H1 (cell line): Measurements from ENCODE around the gene COL6A2. TPM values are rescaled to one million over a fixed set of nuclear protein-coding genes. Genes with fewer than 3 reads are reported as not detected.
A peak's percentile ranks its signal among the peaks of the same experiment; 100 is the strongest.

Experiments used
- CTCF ChIA-PET: fragments of 300-600 bp; sonication (Branson Sonifier 250); formaldehyde crosslinking; loops from one replicate; lab custom pipeline; 2021; ENCODE audit not compliant: partially characterized antibody; lab: Charles Lee
- POLR2A ChIA-PET: fragments of 300-600 bp; sonication (Branson Sonifier 250); formaldehyde crosslinking; loops from one replicate; lab custom pipeline; 2021; ENCODE audit warnings: inconsistent platforms; ENCODE audit not compliant: partially characterized antibody; lab: Charles Lee
- DNase-seq, 2 experiments: peaks; one replicate each; pipeline versions ENCODE4 v3.0.0 to v3.0.0-alpha.2; 2010 to 2022; ENCODE audit warnings: low spot score in 2 of 2, low read depth in 1 of 2, mixed read lengths in 1 of 2
- FAIRE-seq: peaks from 2 replicates; lab custom pipeline; 2011; peaks lifted over from hg19 to GRCh38; lab: Jason Lieb, UNC
- H2AFZ ChIP-seq: 2 replicates; pipeline ENCODE4 v1.8.1; 2012; ENCODE audit warnings: low read length, inconsistent platforms
- H2AK5ac ChIP-seq: 2 replicates; pipeline ENCODE4 v1.6.1; 2013; ENCODE audit warnings: low read depth, low read length
- H2BK120ac ChIP-seq: replicated peaks from 2 replicates; pipeline ENCODE3; 2013; ENCODE audit warnings: low read depth, low read length, inconsistent platforms
- H2BK12ac ChIP-seq: 2 replicates; pipeline ENCODE4 v1.6.1; 2013; ENCODE audit warnings: low read depth, low read length
- H2BK15ac ChIP-seq: 2 replicates; pipeline ENCODE4 v1.6.1; 2013; ENCODE audit warnings: low read length
- H2BK20ac ChIP-seq: 2 replicates; pipeline ENCODE4 v1.6.1; 2013; ENCODE audit warnings: low read length
- H2BK5ac ChIP-seq: 2 replicates; pipeline ENCODE4 v1.6.1; 2013; ENCODE audit warnings: low read depth, low read length
- H3K14ac ChIP-seq: 2 replicates; pipeline ENCODE4 v1.6.1; 2013; ENCODE audit warnings: inconsistent platforms; ENCODE audit not compliant: insufficient read length
- H3K18ac ChIP-seq: 2 replicates; pipeline ENCODE4 v1.6.1; 2013; ENCODE audit warnings: low read length; ENCODE audit errors: extremely low read depth
- H3K23ac ChIP-seq: 2 replicates; pipeline ENCODE4 v1.6.1; 2013; ENCODE audit warnings: inconsistent platforms; ENCODE audit not compliant: insufficient read length
- H3K23me2 ChIP-seq: 2 replicates; pipeline ENCODE4 v1.6.1; 2013; ENCODE audit warnings: low read depth, low read length
- H3K27ac ChIP-seq: 2 replicates; pipeline ENCODE4 v1.6.1; 2011; ENCODE audit warnings: low read depth, low read length, inconsistent platforms
- H3K27me3 ChIP-seq, 4 experiments: replicated peaks in 1 of 4; 1 replicate in 1 of 4; 2 replicates in 3 of 4; pipeline versions ENCODE4 v1.6.1 to v1.8.1; 2011 to 2013; ENCODE audit warnings: low read length in 3 of 4, mild to moderate bottlenecking in 3 of 4, inconsistent platforms in 2 of 4, mixed read lengths in 2 of 4, moderate library complexity in 1 of 4; ENCODE audit not compliant: control insufficient read depth in 3 of 4, insufficient read depth in 3 of 4; ENCODE audit errors: extremely low read depth in 1 of 4
- H3K36me3 ChIP-seq, 4 experiments: 2 replicates each; pipeline versions ENCODE4 v1.6.1 to v1.8.1; 2011 to 2013; ENCODE audit warnings: mild to moderate bottlenecking in 4 of 4, low read length in 3 of 4, moderate library complexity in 2 of 4, control low read depth in 1 of 4, inconsistent platforms in 1 of 4; ENCODE audit not compliant: insufficient read depth in 4 of 4, control insufficient read depth in 2 of 4
- H3K4ac ChIP-seq: replicated peaks from 2 replicates; pipeline ENCODE3; 2013; ENCODE audit warnings: low read length, low read depth, mixed read lengths, inconsistent platforms; ENCODE audit not compliant: insufficient read length
- H3K4me1 ChIP-seq, 4 experiments: replicated peaks in 1 of 4; 1 replicate in 1 of 4; 2 replicates in 3 of 4; pipeline versions ENCODE4 v1.6.1 to v1.8.1; 2011 to 2013; ENCODE audit warnings: low read length in 3 of 4, inconsistent platforms in 2 of 4, mixed read lengths in 1 of 4; ENCODE audit not compliant: insufficient read depth in 4 of 4, control insufficient read depth in 3 of 4
- H3K4me2 ChIP-seq, 2 experiments: 2 replicates each; pipeline versions ENCODE4 v1.6.1 to v1.8.1; 2011 to 2013; ENCODE audit warnings: low read depth in 2 of 2, low read length in 2 of 2, control low read depth in 1 of 2, inconsistent platforms in 1 of 2, mild to moderate bottlenecking in 1 of 2; ENCODE audit not compliant: insufficient read depth in 1 of 2
- H3K4me3 ChIP-seq, 4 experiments: fragments of 200-600, 300-600 bp in 1 of 4; sonication (generic), shearing (Covaris generic), sonication (Bioruptor Twin) in 1 of 4; 2 replicates each; pipeline versions ENCODE4 v1.5.1 to v1.8.1; 2011 to 2016; ENCODE audit warnings: low read length in 4 of 4, low read depth in 3 of 4, control low read depth in 2 of 4, inconsistent platforms in 2 of 4, mild to moderate bottlenecking in 2 of 4, mixed read lengths in 1 of 4, moderate library complexity in 1 of 4; ENCODE audit not compliant: insufficient read depth in 2 of 4; ENCODE audit errors: extremely low read depth in 1 of 4
- H3K56ac ChIP-seq: replicated peaks from 2 replicates; pipeline ENCODE3; 2013; ENCODE audit warnings: low read depth, mild to moderate bottlenecking, mixed read lengths, low read length, inconsistent platforms; ENCODE audit not compliant: insufficient read length
- H3K79me1 ChIP-seq: 2 replicates; pipeline ENCODE4 v1.6.1; 2013; ENCODE audit warnings: low read depth, low read length, control low read depth
- H3K79me2 ChIP-seq, 2 experiments: 2 replicates each; pipeline versions ENCODE4 v1.6.1 to v1.8.1; 2012 to 2013; ENCODE audit warnings: low read length in 2 of 2, mild to moderate bottlenecking in 2 of 2, inconsistent platforms in 1 of 2; ENCODE audit not compliant: insufficient read depth in 2 of 2, control insufficient read depth in 1 of 2
- H3K9ac ChIP-seq, 4 experiments: replicated peaks in 1 of 4; 1 replicate in 1 of 4; 2 replicates in 3 of 4; pipeline versions ENCODE4 v1.6.1 to v1.8.1; 2011 to 2013; ENCODE audit warnings: low read depth in 3 of 4, low read length in 3 of 4, control low read depth in 2 of 4, mild to moderate bottlenecking in 2 of 4, moderate library complexity in 2 of 4, inconsistent platforms in 1 of 4; ENCODE audit errors: extremely low read depth in 1 of 4
- H3K9me3 ChIP-seq, 2 experiments: 2 replicates each; pipeline versions ENCODE4 v1.6.1 to v1.8.1; 2012 to 2013; ENCODE audit warnings: mild to moderate bottlenecking in 2 of 2, moderate library complexity in 2 of 2, control low read depth in 1 of 2, inconsistent platforms in 1 of 2, low read depth in 1 of 2, low read length in 1 of 2, mixed read lengths in 1 of 2; ENCODE audit not compliant: insufficient read depth in 2 of 2
- H4K20me1 ChIP-seq, 2 experiments: replicated peaks in 1 of 2; 2 replicates each; pipeline versions ENCODE3 to v1.8.1; 2011 to 2013; ENCODE audit warnings: inconsistent platforms in 2 of 2, low read length in 2 of 2, mild to moderate bottlenecking in 1 of 2; ENCODE audit not compliant: insufficient read depth in 2 of 2, control insufficient read depth in 1 of 2
- H4K5ac ChIP-seq: 2 replicates; pipeline ENCODE4 v1.6.1; 2013; ENCODE audit warnings: low read length, low read depth, mixed read lengths, inconsistent platforms; ENCODE audit not compliant: insufficient read length
- H4K8ac ChIP-seq: 2 replicates; pipeline ENCODE4 v1.8.0; 2013; ENCODE audit warnings: mild to moderate bottlenecking, moderate library complexity, low read length, inconsistent platforms; ENCODE audit not compliant: insufficient read depth; ENCODE audit errors: extremely low read depth
- H4K91ac ChIP-seq: replicated peaks from 2 replicates; pipeline ENCODE3; 2013; ENCODE audit warnings: low read length, mixed read lengths, inconsistent platforms; ENCODE audit not compliant: insufficient read length
- BRCA1 ChIP-seq: IDR thresholded peaks from 2 replicates; pipeline ENCODE4 v1.6.1; 2012; ENCODE audit warnings: low read depth, low read length, improper control_type of control experiment
- CHD1 ChIP-seq: IDR thresholded peaks from 2 replicates; pipeline ENCODE4 v1.6.1; 2012; ENCODE audit warnings: low read depth, low read length, improper control_type of control experiment
- RAD21 ChIP-seq, 2 experiments: IDR thresholded peaks in 1 of 2; conservative IDR thresholded peaks in 1 of 2; 2 replicates each; pipeline ENCODE4 v1.6.1; 2011; ENCODE audit warnings: low read depth in 2 of 2, low read length in 2 of 2, improper control_type of control experiment in 1 of 2, inconsistent platforms in 1 of 2, mild to moderate bottlenecking in 1 of 2, moderate library complexity in 1 of 2
- SAP30 ChIP-seq: fragments of 300-600 bp; sonication (generic); IDR thresholded peaks from 2 replicates; pipeline ENCODE4 v1.7.1; 2012; ENCODE audit warnings: low read length, moderate library complexity, mild to moderate bottlenecking, inconsistent platforms; ENCODE audit not compliant: insufficient read depth, insufficient replicate concordance
- SIRT6 ChIP-seq: IDR thresholded peaks from one replicate; pipeline ENCODE4 v1.7.1; 2012; ENCODE audit warnings: low read length, inconsistent platforms
- SP4 ChIP-seq: IDR thresholded peaks from 2 replicates; pipeline ENCODE4 v1.6.1; 2012; ENCODE audit warnings: low read length, inconsistent platforms
- SRF ChIP-seq: IDR thresholded peaks from 2 replicates; pipeline ENCODE4 v1.6.1; 2011; ENCODE audit warnings: mild to moderate bottlenecking, low read depth, low read length, moderate library complexity
- TAF7 ChIP-seq: optimal IDR thresholded peaks from 2 replicates; pipeline ENCODE3; 2011; ENCODE audit warnings: low read depth, mild to moderate bottlenecking, inconsistent platforms, low read length, moderate library complexity, borderline replicate concordance
- WGBS, 2 experiments: shearing (Covaris generic) in 1 of 2; methylation state at CpG; one replicate each; pipeline versions ENCODE4 v1.1.6 to v1.1.7; 2013 to 2015; ENCODE audit warnings: low lambda C conversion rate in 2 of 2, mixed read lengths in 2 of 2, inconsistent platforms in 1 of 2, low coverage in 1 of 2, missing lambda C conversion rate in 1 of 2; ENCODE audit not compliant: insufficient replicate concordance in 2 of 2, insufficient coverage in 1 of 2, insufficient read length in 1 of 2; ENCODE audit errors: extremely low coverage in 1 of 2, missing lambda C conversion rate in 1 of 2; 5-methylcytosine and 5-hydroxymethylcytosine counted together
- polyA plus RNA-seq, 7 experiments: library from polyadenylated mRNA; depleted of rRNA in 3 of 7; stranded (reverse) in 5 of 7; unstranded in 2 of 7; fragments of >200 nt in 5 of 7; fragments of 200-250 nt in 2 of 7; gene quantifications; 1 replicate in 5 of 7; 2 replicates in 1 of 7; 4 replicates in 1 of 7; pipeline versions ENCODE4 v1.2.1 to v1.2.3, GENCODE V29; 2011 to 2013; ENCODE audit warnings: missing spikeins in 2 of 7, mixed read lengths in 2 of 7
- total RNA-seq: library from RNA; stranded (reverse); fragmentation: NEBNext Ultra II Directional; extraction: Animal tissue kit (Norgen Biotek cat#: 25700); gene quantifications from 2 replicates; pipeline ENCODE4 v1.2.1, GENCODE V29; 2021
- TF ChIP-seq, protein P1 (sequence below): IDR thresholded peaks from 2 replicates; pipeline ENCODE4 v1.6.1; 2011; ENCODE audit warnings: low read length, improper control_type of control experiment
- TF ChIP-seq, protein P2 (sequence below): IDR thresholded peaks from 2 replicates; pipeline ENCODE4 v1.6.1; 2012; ENCODE audit warnings: inconsistent platforms

COL6A2 gene
- total and polyA plus RNA-seq, 2 of the 8 experiments (the other 6 are each of a cell fraction or from before 2014, with no cell fraction given), result 60.1 to 62.7 TPM

DNA sequence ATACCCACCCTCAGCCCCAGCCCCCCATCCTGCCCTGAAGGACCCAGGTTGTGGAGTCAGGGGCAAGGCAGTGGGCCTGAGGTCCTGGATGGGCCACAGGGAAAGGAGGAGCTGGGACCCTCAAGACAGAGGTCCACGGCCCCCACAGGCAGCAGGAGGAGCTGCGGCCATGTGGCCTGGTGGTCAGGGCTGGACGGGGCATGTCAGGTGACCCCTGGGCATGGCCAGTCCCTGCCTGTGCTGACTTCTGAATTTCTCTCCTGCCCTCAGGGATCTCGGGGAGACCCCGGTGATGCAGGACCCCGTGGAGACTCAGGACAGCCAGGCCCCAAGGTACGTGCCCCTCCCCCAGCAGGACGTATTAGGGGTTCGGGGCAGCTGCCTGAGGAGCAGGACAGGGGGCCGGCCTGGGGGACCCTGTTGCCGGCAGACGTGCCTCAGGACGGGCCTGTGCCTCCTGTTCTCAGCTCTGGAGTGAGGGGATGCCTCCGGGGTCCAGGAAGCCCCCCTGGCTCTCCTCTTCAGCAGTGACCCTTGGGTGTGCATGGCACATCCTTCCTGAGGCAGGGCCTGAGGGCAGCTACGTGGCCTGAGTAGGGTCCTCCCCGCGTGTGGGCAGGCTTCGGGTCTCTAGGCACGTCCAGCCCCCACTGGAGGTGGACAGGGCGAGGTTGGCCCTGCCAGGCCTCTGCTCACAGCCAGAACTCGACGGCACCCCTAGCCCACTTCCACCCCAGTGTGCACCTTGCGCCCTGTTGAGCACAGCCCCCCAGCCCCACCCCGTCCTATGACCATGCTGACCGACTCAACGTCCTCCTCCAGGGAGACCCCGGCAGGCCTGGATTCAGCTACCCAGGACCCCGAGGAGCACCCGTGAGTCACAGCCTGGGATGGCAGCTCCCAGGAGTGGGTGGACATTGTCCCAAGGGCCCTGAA, 23.6 kb downstream of the COL6A2 start:
- CTCF ChIA-PET, result interaction anchor here (1.1 kb wide), 1 partner anchor 11 kb away, joined by 4 read pairs; no protein-coding TSS in a partner anchor
- H3K4ac ChIP-seq, result no peak overlapping the region
- TF ChIP-seq SIRT6, result no peak
- TF ChIP-seq SAP30, result no peak
- TF ChIP-seq CHD1, result no peak
- no peak for TF ChIP-seq SP4
- TF ChIP-seq SRF, result no peak
- no peak for TF ChIP-seq BRCA1
- TF ChIP-seq, protein P1, sequence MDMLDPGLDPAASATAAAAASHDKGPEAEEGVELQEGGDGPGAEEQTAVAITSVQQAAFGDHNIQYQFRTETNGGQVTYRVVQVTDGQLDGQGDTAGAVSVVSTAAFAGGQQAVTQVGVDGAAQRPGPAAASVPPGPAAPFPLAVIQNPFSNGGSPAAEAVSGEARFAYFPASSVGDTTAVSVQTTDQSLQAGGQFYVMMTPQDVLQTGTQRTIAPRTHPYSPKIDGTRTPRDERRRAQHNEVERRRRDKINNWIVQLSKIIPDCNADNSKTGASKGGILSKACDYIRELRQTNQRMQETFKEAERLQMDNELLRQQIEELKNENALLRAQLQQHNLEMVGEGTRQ, result no peak
- TF ChIP-seq, protein P2, sequence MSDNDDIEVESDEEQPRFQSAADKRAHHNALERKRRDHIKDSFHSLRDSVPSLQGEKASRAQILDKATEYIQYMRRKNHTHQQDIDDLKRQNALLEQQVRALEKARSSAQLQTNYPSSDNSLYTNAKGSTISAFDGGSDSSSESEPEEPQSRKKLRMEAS, result no peak
- no peak for TF ChIP-seq RAD21 (IDR thresholded peaks at IDR 0.05 in 1 of 2, conservative IDR thresholded peaks at IDR 0.05 in 1 of 2; ENCODE audit: low read depth in 2 of 2, low read length in 2 of 2)
- TF ChIP-seq TAF7, result no peak

More for the DNA sequence above, 23.6 kb downstream of the COL6A2 start:
- Histone ChIP-seq H3K4me1 (no peaks in the 10 kb centered on the region), H3K23me2 (peaks cover 7% of the 10 kb centered on the region; the same call in 1 of the 2 replicates), H3K36me3 (peaks cover 0 to 24% (median 2%) of the 10 kb centered on the region in 4 experiments; a peak in 2 of 8 replicates), H4K5ac (no peak overlapping the region), H2AK5ac (no peak overlapping the region), H3K9ac (no peak overlapping the region), H4K20me1 (peaks cover 0 to 12% of the 10 kb centered on the region in 2 experiments), H4K91ac (no peak overlapping the region), H3K9me3 (no peaks in the 10 kb centered on the region), H3K4me2 (no peak overlapping the region), H2BK12ac (no peak overlapping the region), H2BK20ac (no peak overlapping the region), H3K18ac (no peak overlapping the region), H3K79me2 (no peaks in the 10 kb centered on the region), H3K27ac (no peak overlapping the region), H3K56ac (no peak overlapping the region), H2AFZ (no peak overlapping the region), H3K23ac (no peak overlapping the region), H3K27me3 (no peaks in the 10 kb centered on the region), H2BK15ac (no peak overlapping the region), H4K8ac (no peak overlapping the region), H2BK5ac (no peak overlapping the region), H2BK120ac (no peak overlapping the region), H3K4me3 (no peak overlapping the region), H3K14ac (no peak overlapping the region), H3K79me1 (no peaks in the 10 kb centered on the region)
- POLR2A ChIA-PET, result interaction anchor here (0.6 to 1.2 kb wide), 3 partner anchors 16 to 155 kb away, joined by 3 read pairs; no protein-coding TSS in a partner anchor
- no peak for FAIRE-seq
- WGBS, 2 experiments, result 93% methylated on average over 25 of the region's 29 CpGs; no CpG with 5 or more reads in 1 of the 2 experiments
- DNase-seq, result peak in 1 of 2 experiments; percentile 39
